DMS114 treated with DMSO at 0.1 percent for 48 hours (cell line): ENCODE measurements around the gene PDZD11.
A peak's percentile ranks its signal among the peaks of the same experiment; 100 is the strongest.
"Not testable (repeated sequence)": the region's sequence is repeated elsewhere in the genome, so short reads cannot be mapped to it uniquely, and the experiment has no call there.

Experiments used
- DNase-seq: peaks from one replicate; lab custom pipeline; 2025; ENCODE audit not compliant: unreplicated experiment; lab: John Stamatoyannopoulos, UW

The PDZD11 gene, protein sequence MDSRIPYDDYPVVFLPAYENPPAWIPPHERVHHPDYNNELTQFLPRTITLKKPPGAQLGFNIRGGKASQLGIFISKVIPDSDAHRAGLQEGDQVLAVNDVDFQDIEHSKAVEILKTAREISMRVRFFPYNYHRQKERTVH

DNA sequence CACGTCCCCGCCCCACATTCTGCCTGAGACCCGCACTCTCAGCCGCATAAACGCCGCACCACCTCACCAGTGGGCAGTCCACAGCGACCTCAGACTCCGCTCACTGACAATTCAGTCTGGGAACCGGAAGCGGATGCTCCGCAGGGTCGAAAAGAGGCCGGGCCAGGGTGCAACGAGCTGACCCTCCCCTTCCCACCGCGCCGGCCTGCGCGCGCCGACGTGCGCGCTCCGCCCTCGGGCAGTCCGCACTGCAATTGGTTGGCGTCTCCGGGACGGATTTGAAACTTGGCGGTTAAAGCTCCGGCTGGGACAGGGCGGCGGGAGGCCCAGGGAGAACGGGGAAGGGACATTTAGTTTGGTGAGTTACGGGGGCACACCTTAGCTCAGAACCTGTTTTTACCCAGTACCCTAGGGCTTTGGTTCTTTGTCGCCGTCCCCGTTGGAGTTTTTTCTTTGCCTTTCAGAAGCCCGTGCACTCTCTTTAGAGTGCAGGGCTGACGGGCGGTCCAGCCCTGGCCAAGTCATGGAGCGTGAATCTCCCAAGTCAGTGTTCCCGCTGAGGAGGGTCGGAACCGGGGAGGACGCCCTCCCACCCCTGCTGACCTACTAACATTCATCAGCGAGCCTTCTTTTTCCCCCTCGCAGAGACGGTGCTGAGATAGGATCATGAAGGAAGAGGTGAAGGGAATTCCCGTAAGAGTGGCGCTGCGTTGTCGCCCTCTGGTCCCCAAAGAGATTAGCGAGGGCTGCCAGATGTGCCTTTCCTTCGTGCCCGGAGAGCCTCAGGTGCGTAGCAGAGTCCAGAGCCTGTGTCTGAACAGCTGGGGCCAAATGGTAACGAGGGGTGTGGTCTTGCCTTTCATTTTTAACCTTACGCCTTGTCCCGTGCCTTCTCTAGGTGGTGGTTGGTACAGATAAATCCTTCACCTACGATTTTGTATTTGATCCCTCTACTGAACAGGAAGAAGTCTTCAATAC, at the start of gene PDZD11, which contains the start of gene KIF4A:
TSS of gene PDZD11 (minus strand) at position 135 of the 978 bp plus-strand sequence. CDS start 586 bp downstream, outside the sequence.
TSS of gene KIF4A (plus strand) at position 312 of the 978 bp plus-strand sequence. CDS start at position 667, 355 bp downstream.
- DNase-seq = peak; percentile 78

DNA sequence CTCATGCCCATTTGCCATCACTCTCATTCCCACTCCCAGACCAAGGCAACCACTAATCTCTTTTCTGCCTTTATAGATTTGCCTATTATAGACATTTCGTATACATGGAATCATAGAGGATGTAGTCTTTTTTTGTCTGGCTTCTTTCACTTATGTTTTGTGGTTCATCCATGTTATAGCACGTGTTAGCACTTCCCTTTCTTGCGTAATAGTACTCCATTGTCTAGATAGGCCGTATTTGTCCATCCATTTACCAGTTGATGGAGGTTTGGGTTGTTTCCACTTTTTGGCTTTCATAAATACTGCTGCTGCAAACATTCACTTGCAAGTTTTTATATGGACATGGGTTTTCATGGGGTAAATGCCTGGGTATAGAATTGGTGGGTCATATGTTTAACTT, 48.6 kb upstream of the PDZD11 start:
- no peak for DNase-seq

DNA sequence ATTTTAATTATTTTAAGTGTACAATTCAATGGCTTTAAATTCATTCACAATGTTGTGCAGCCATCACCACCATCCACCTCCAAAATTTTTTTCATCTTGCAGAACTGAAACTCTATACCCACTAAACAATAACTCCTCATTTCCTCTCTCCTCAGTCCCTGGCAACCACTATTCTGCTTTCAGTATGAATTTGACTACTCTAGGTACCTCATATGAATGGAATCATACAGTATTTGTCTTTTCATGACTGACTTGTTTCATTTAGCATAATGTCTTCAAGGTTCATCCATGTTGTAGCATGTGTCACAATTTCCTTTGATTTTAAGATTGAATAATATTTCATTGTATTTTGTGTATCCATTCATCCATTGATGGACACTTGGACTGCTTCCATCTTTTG, 47.0 kb upstream of the PDZD11 start:
- no peak for DNase-seq

DNA sequence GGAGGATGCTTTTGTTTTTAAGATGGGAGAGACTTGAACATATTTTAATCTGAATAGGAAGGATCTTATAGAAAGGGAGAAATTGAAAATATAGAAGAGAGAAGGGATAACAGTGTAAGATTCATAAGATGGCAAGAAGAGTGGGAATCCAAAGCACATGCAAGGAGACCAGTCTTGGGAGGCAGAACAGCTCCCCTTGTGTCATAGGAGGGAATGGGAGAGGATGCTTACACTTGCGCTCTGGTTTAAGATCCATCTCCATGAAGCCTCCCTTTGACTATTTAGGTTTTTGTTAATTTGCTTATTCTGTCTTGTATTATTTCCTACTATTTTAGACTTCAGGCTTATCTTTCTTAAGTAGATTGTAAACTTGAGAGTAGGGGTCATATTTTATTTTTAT, 42.9 kb upstream of the PDZD11 start:
- DNase-seq = no peak

DNA sequence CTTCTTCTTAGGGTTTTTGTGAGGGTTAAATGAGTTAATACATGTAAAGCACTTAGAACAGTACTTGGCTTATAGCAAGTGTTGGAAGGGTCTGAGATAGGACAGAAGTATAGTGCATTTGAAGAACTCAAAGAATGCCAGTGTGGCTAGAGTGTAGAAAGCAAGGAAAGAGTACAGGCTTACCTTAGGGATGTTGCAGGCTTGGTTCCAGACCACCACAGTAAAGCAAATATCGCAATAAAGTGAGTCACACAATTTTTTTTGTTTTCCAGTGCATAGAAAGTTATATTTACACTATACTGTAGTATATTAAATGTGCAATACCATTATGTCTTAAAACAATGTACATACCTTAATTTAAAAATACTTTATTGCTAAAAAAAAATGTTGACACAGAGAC, 41.4 kb upstream of the PDZD11 start:
- no peak for DNase-seq

DNA sequence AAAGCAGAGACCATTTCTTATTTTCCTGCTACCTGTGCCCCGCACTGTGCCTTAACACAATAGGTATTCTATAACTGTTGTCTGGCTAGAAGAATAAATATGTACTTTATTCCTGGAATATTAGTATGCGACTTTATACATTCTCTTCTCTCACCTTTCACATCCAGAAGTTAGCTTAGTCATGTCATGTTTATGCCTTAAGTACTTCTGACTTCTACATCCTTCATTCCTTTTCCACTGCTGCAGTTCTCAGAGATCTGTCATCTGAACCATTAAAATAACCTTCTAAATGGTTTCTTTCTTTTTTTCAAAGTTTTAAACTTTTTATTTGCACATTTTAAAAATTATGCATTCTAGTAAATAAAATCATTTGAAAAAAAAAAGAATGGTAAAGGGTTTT, 34.6 kb upstream of the PDZD11 start:
- no peak for DNase-seq

DNA sequence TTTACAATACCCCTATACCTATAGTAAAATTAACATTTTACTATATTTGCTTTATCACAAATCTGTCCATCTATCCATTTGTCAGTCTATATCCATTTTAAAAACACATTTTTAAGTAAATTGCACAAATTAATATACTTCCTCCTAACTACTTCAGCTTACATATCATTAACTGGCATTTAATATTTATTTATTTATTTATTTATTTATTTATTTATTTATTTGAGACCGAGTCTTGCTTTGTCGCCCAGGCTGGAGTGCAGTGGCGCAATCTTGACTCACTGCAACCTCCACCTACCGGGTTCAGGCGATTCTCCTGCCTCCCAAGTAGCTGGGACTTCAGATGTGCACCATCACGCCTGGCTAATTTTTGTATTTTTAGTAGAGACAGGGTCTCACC, 33.9 kb upstream of the PDZD11 start:
- not testable (repeated sequence) for DNase-seq

DNA sequence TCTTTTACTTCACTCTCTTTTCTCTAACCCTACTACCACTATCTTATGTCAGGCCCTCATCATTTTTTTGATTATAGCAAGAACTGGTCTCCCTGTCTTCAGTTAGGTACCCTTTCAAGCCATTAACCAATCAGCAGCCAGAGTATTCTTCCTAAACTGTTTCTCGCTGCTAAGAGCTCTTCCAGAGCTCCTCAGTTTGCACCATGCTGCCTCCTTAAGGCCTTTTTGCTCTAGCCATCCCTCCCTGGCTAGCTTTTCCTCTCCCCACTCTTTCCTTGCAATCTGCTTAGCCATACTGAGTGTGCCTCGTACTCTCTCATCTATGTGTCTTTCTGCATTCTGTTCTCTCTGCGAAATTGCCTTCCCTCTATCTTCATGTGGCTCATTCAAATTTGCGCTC, 33.1 kb upstream of the PDZD11 start:
- no peak for DNase-seq

DNA sequence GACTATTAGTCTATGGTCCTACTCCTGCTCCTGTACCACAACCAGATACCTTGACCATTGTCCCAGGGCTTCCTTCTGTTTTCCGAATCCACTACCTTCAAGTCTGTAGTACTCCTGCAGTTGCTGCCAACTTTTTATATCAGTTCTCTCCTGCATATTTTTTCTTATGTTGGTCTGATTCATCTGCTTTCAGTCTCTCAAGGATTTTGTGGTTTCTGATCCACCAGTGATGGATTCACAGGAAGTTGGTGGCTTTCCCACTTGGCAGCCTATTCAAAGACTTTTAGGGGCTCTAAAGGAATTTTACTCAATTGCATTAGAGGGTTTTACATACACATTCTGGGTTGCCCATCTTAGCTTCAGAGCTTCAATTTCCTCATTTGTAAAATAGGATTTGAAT, 23.8 kb upstream of the PDZD11 start:
- DNase-seq = no peak

DNA sequence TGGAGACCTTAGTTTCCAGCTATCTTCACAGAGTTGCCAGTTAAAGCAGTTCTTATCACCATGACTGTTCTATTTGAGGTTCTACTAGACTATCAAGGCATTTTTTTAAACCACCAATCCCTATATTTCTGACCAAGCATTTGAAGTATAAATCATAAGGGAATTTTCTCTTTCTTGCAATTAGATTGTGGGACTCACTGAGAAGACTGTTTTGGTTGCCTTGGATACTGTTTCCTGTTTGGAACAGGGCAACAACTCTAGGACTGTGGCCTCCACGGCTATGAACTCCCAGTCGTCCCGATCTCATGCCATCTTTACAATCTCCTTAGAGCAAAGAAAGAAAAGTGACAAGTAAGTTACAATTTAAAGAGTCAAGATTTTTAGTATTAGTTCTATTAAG, 12.0 kb upstream of the PDZD11 start:
- DNase-seq = no peak

DNA sequence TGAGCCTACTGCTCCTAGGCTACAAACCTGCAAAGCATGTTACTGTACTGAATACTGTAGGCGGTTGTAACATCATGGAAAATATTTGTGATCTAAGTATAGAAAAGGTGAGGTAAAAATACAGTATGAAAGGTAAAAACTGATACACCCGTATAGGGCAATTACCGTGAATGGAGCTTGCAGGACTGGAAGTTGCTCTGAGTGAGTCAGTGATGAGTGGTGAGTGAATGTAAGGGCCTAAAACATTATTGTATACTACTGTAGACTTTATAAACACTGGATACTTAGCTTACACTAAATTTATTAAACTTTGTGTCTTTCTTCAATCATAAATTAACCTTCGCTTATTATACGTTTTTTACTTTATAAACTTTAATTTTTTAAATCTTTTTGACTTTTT, 3.9 kb upstream of the PDZD11 start:
- DNase-seq = no peak

DNA sequence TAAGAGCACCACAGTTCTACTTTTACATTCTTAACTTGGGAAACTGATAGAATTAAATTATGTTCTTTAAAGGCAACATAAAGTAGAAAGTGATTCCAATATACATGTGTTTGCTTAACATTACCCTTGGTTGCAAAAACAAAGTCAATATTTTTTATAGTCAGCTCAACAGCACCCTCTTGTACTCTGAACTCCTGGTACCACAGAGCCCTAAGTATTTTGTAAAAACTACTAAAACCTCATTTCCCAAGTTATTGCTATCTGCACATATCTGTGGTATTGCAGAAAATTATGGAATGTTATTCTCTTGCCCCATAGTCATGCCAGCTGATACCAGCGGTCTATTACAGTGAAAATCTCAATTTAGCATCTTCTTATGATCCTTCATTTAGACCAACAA, 3.1 kb upstream of the PDZD11 start:
- no peak for DNase-seq

DNA sequence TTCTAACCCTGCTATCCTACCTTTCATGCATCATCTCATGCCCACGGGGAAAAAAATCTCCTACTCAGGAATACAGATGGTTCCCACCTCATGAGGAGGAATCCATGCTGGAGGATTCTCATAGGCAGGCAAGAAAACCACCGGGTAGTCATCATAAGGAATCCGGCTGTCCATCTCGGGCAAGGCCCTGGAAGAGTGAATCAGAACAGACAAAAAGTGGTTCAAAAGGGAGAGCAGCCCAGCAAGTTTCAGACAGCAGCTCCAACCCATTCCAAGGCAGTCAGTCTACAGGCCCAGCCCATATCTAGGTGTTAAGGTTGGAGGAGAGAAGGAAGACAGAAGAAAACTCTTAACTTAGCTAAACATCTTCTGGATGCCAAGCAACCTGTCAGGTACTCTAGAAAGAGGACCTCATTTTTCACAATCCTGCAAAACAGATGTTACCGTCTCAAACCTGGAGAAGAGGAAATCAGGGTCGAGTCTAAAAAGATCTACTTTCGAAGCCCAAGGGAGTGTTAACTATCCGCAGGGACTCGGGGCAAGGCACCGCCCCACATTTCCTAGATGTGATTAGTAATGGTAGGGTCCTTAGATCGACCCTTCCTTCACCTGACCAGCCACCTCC, 447 bp downstream of the PDZD11 start:
- no peak for DNase-seq

DNA sequence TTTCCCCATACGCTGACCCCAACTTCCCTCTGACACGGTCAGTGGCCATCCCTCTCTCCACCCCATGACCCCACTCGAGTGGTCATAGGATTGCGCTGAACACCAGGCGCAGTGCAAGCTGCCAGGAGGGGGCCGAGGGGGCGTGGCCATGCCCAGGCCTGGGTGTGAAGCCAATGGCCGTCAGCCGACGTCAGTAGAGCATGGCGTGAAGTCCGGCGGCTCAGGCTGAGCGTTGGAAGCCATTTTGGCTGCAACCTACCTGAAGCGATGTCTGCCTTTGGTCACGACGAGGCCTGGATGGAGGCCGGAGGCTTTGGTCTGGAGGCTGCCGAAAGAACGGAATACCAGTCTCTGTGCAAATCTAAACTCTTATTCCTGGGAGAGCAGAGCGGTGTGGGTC, 7.8 kb downstream of the PDZD11 start, which contains the start of gene RAB41:
TSS of gene RAB41 (plus strand) at position 222 of the 400 bp plus-strand sequence. CDS start at position 268, 46 bp downstream.
- no peak for DNase-seq

DNA sequence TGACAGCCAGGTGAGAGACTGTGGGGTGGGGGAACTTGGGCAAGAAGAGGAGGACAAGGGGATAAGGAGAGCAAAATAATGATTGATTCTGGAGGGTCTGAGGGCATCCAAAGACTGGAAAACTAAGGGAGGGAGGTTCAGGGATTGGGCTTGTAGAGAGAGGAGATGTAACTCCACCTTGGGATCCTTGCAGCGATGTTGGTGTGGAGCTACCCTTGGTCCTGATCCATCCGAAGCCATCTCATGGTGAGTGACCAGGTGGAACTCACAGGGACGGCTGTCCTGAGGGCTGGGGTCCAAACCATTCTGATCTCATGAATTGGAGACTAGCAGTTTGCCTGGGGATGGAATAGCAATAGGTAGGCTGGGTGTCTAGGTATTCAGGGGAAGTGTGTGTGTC, 9.2 kb downstream of the PDZD11 start:
- no peak for DNase-seq

DNA sequence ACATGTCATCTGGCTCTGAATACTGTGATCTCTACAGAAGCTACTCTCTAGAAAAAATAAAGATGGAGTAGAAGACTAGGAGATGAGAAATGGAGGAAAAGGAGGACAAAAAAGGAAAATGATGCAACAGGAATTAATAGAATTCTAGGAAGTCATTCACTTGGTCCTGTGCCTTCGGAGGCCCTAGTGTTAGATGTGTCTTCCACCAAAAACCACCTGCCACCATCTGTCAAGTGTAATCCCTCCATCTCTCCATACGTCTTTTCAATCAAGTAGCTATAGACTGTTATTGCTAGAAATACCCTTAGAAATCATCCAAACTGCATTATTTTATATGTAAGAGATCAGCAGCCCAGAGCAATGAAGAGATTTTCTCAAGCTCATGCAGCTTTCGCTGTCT, 10.6 kb downstream of the PDZD11 start:
- DNase-seq = no peak

DNA sequence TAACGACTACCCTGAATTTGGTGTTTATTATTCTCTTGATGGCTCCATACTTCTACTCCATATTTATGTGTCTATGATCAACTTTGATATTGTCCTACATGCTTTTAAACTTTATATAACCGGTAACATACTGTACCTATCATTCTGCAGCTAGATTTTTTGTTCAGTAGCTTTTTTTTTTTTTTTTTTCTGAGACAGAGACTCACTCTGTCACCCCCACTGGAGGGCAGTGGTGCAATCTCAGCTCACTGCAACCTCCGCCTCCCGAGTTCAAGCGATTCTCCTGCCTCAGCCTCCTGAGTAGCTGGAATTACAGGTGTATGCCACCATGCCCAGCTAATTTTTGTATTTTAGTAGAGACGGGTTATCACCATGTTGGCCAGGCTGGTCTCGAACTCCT, 15.7 kb downstream of the PDZD11 start:
- DNase-seq = not testable (repeated sequence)

DNA sequence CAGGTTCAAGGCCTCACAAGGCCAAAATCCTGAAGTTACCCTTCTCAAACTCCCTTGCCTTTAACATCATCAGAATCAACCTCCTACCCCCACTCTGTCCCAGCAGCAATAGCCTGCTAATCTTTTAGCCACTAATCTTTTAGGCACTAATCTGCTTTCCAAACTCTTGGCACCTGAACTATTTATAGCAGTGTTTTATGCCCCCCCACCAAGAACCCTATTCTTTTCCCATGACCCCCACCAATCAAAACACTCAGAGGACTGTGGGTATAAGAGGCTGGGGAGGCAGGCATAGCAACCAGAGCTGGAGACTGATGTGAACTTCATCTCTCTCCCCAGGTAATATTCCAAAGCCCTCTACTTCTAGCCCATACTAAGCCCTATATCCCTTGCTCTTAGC, 21.7 kb downstream of the PDZD11 start, which contains the start of gene ARR3:
TSS of gene ARR3 (plus strand) at position 301 of the 400 bp plus-strand sequence. CDS start 1,052 bp downstream, outside the sequence.
- no peak for DNase-seq

DNA sequence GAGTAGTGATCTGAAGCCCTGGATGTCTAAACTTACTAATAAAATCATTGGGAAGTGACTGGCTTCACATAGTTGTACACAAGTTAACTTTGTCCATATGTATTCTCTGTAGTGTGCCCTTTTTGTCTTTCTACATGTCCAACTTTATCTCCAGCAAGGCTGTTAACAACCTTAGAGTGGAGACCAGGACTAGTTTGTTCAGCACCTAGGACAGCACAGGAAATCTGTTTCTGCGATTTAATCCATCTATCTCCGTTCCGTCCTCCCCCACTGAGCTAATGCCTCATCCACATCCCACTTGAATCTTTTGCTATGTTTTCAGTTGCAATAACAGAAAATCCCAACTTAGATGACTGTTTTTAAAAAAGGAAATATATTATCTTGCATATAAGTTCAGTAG, 24.9 kb downstream of the PDZD11 start:
- DNase-seq = no peak

DNA sequence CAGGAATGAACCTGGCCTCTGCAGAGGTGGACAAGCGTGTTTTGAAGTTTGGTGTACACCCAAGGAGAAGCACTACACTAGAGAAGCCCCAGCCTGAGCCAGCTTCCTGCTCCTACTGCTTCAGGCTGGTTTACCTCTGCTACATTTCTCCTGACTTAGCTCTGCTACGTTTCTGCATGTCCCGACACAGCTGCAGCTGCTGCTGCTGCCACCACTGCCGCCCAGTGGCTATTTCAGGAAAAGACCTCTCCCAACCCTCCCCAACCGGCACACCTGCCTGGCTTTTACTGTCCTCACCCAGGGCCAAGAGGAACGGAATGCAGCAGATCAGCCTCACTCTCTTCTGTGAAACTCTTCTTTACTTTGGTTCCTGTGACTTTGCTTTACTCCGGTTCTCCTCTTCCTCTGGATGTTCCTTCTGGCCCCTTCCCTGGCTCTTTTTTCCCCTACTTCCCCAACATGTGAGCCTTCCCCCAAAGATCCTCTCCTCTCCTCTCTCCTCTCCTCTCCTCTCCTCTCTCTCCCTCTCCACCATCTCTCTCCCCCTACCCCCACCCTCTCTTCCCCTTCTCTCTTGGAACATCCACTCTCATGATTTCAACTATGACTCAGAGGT, 26.7 kb downstream of the PDZD11 start:
- no peak for DNase-seq

DNA sequence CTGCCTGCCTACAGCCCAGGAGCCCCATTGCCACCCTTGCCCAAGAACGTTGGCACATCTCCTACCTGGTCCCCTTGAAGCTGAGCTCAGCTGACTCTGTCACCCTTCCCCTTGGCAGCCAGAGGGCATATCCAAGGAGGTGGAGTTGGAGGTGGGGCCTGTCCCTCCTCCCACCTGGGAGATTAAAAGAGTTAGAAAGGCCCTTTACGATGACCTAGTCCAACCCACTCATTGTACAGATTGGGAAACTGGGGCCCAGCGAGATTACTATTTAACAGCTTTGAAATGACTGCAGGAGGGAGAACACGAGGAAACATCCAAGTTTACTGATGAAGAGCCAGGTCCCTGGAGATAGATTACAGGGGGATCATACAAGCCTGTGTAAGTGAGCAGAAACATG, 29.6 kb downstream of the PDZD11 start, which contains the start of gene P2RY4:
TSS of gene P2RY4 (minus strand) at position 101 of the 400 bp plus-strand sequence. CDS start 580 bp downstream, outside the sequence.
- DNase-seq = no peak
